Smooth muscle cell (in vitro differentiated cells): ENCODE data around the gene TRPM7. TPM values are rescaled to one million over a fixed set of nuclear protein-coding genes. Genes with fewer than 3 reads are reported as not detected.

ENCODE experiments used
- DNase-seq: peaks from one replicate; lab custom pipeline; 2025; ENCODE audit not compliant: unreplicated experiment; lab: John Stamatoyannopoulos, UW
- H2AFZ ChIP-seq: fragments of 200-600 bp; sonication (generic); 2 replicates; pipeline ENCODE4 v1.6.0; 2016; ENCODE audit warnings: antibody characterized with exemption, low read depth, mild to moderate bottlenecking
- H3F3A ChIP-seq: fragments of 200-600 bp; sonication (generic); 2 replicates; pipeline ENCODE4 v1.6.0; 2017; ENCODE audit warnings: antibody characterized with exemption, low read depth
- H3K27ac ChIP-seq: fragments of 200-600 bp; sonication (generic); 2 replicates; pipeline ENCODE4 v1.5.1; 2016; ENCODE audit warnings: low read depth, mild to moderate bottlenecking
- H3K27me3 ChIP-seq: fragments of 200-600 bp; sonication (generic); 2 replicates; pipeline ENCODE4 v1.6.1; 2016; ENCODE audit warnings: low read depth, mild to moderate bottlenecking
- H3K36me3 ChIP-seq: fragments of 200-600 bp; sonication (generic); 2 replicates; pipeline ENCODE4 v1.5.1; 2016; ENCODE audit warnings: low read depth
- H3K4me1 ChIP-seq: fragments of 200-600 bp; sonication (generic); 2 replicates; pipeline ENCODE4 v1.5.1; 2016; ENCODE audit warnings: low read depth
- H3K4me2 ChIP-seq: fragments of 200-600 bp; sonication (generic); 2 replicates; pipeline ENCODE4 v1.6.0; 2016; ENCODE audit warnings: mild to moderate bottlenecking
- H3K4me3 ChIP-seq: fragments of 200-600 bp; sonication (generic); 2 replicates; pipeline ENCODE4 v1.5.1; 2016; ENCODE audit warnings: mild to moderate bottlenecking
- H3K79me2 ChIP-seq: fragments of 200-600 bp; sonication (generic); 2 replicates; pipeline ENCODE4 v1.6.0; 2016; ENCODE audit warnings: low read depth, mild to moderate bottlenecking
- H3K9ac ChIP-seq: fragments of 200-600 bp; sonication (generic); 2 replicates; pipeline ENCODE4 v1.6.0; 2016; ENCODE audit warnings: low read depth
- H3K9me3 ChIP-seq: fragments of 200-600 bp; sonication (generic); replicated peaks from 2 replicates; pipeline ENCODE4 v1.5.1; 2016; ENCODE audit warnings: low read depth
- H4K20me1 ChIP-seq: fragments of 200-600 bp; sonication (generic); 2 replicates; pipeline ENCODE4 v1.6.0; 2016; ENCODE audit warnings: low read depth
- CTCF ChIP-seq: fragments of 200-600 bp; sonication (generic); IDR thresholded peaks from 2 replicates; pipeline ENCODE4 v1.5.1; 2017; ENCODE audit warnings: borderline replicate concordance, mild to moderate bottlenecking, antibody characterized with exemption; ENCODE audit not compliant: insufficient read depth, poor library complexity, severe bottlenecking
- polyA plus RNA-seq: library from polyadenylated mRNA; unstranded; fragments of >200 nt; fragmentation: Nextera tagmentation; extraction: Ambion mirVana; gene quantifications from 2 replicates; pipeline ENCODE4 v1.2.1, GENCODE V29; 2016
- small RNA-seq: library from RNA; depleted of rRNA; stranded (forward); fragments of <200 nt; gene quantifications from one replicate; pipeline ENCODE3, GENCODE V24; 2014
- total RNA-seq: library from RNA; depleted of rRNA; stranded (reverse); fragments of >200 nt; gene quantifications from 2 replicates; pipeline ENCODE4 v1.2.3, GENCODE V29; 2014

TRPM7 gene
- total and polyA plus RNA-seq, 2 experiments from 2014 or later, result 5.6 to 28.2 TPM

- H3K4me3 ChIP-seq, result no peak overlapping the region
- H3F3A ChIP-seq, result no peaks in the 10 kb centered on the region
- no peaks in the 10 kb centered on the region for H3K4me1 ChIP-seq
- DNase-seq, result no peak
- H3K27ac ChIP-seq, result no peak overlapping the region
- H3K36me3 ChIP-seq, result no peaks in the 10 kb centered on the region
- no peaks in the 10 kb centered on the region for H3K79me2 ChIP-seq
- no peak overlapping the region for H3K9ac ChIP-seq
- no peak overlapping the region for H3K4me2 ChIP-seq
- H2AFZ ChIP-seq, result no peak overlapping the region
- no peaks in the 10 kb centered on the region for H3K27me3 ChIP-seq
- H3K9me3 ChIP-seq, result no peaks in the 10 kb centered on the region
- TF ChIP-seq CTCF, result no peak
- H4K20me1 ChIP-seq, result no peaks in the 10 kb centered on the region
These were observed 173.6 kb downstream of the TRPM7 start for GRCh38 chr15:50513001-50513400.

Small RNAs within 50 kb of the gene (small RNA-seq; reads per million reads assigned to genes)
- gene RN7SL354P, result not detected

Other genes with a start within 250 kb of the TRPM7 start
- not detected in 2 replicates for gene USP50, start 140.1 kb downstream of the TRPM7 start, total RNA-seq
- not detected in 2 replicates for gene USP50, start 140.1 kb downstream of the TRPM7 start, polyA plus RNA-seq
- gene SPPL2A, start 78.9 kb upstream of the TRPM7 start, total RNA-seq, result 149 and 265 TPM in 2 replicates
- 62.2 and 74.2 TPM in 2 replicates for gene SPPL2A, start 78.9 kb upstream of the TRPM7 start, polyA plus RNA-seq
- gene AP4E1, start 221.9 kb upstream of the TRPM7 start, total RNA-seq, result 8.2 and 13.4 TPM in 2 replicates
- 2.3 and 3.5 TPM in 2 replicates for gene AP4E1, start 221.9 kb upstream of the TRPM7 start, polyA plus RNA-seq